Transverse colon (tissue), 4 donors: Measurements from ENCODE around the gene CCDC6.

Source experiments
- CTCF ChIP-seq, 5 experiments: fragments of 200-600 bp in 3 of 5; fragments of 450-650 bp in 2 of 5; sonication (generic) in 3 of 5; IDR thresholded peaks; 1 replicate in 2 of 5; 2 replicates in 3 of 5; pipeline ENCODE4 v1.5.1; 2016 to 2017; ENCODE audit warnings: antibody characterized with exemption in 5 of 5, inconsistent platforms in 3 of 5, mild to moderate bottlenecking in 2 of 5, moderate library complexity in 1 of 5
- POLR2A ChIP-seq: fragments of 450-650 bp; IDR thresholded peaks from one replicate; pipeline ENCODE4 v1.6.1; 2016; ENCODE audit warnings: antibody characterized with exemption, mild to moderate bottlenecking, moderate library complexity
- POLR2AphosphoS5 ChIP-seq, 3 donors: sonication (generic); formaldehyde crosslinking; IDR thresholded peaks; one replicate each; pipeline ENCODE4 v1.6.1; 2016; ENCODE audit warnings: antibody characterized with exemption in 3 of 3

- TF ChIP-seq CTCF (IDR thresholded peaks at IDR 0.05) (no peak), POLR2A (peak; percentile 71), POLR2AphosphoS5 (IDR thresholded peaks at IDR 0.05) (peak; percentile 71 to 84 (median 78))
Observed at GRCh38 chr10:59907918-59908807, 1.8 kb upstream of the CCDC6 start.
